ENCODE measurements around the gene MED17. TPM values are rescaled to one million over a fixed set of nuclear protein-coding genes. Genes with fewer than 3 reads are reported as not detected.
A peak's percentile ranks its signal among the peaks of the same experiment; 100 is the strongest.

The MED17 gene
- total RNA-seq, 1 experiment from 2014 or later = 29.0 TPM

GRCh38 chr11:93842461-93842860 lies 58.4 kb downstream of the MED17 start:
- no peaks in the 10 kb centered on the region for H3K4me1 ChIP-seq
- H3K27me3 ChIP-seq = no peaks in the 10 kb centered on the region
- no peaks in the 10 kb centered on the region for H3K9me3 ChIP-seq (replicated peaks)
- H3K4me3 ChIP-seq = no peak overlapping the region
- H3K27ac ChIP-seq = no peak overlapping the region
- DNase-seq = no peak
- no peaks in the 10 kb centered on the region for H3K36me3 ChIP-seq

- H3K27ac ChIP-seq = no peak overlapping the region
- no peak overlapping the region for H3K4me3 ChIP-seq
- no peaks in the 10 kb centered on the region for H3K27me3 ChIP-seq
- no peaks in the 10 kb centered on the region for H3K36me3 ChIP-seq
- no peak for DNase-seq
- no peaks in the 10 kb centered on the region for H3K9me3 ChIP-seq (replicated peaks)
- H3K4me1 ChIP-seq = no peaks in the 10 kb centered on the region
Observed at GRCh38 chr11:93843906-93844305, 59.8 kb downstream of the MED17 start.

- Histone ChIP-seq H3K27me3 (no peaks in the 10 kb centered on the region), H3K36me3 (no peaks in the 10 kb centered on the region), H3K4me3 (no peak overlapping the region), H3K9me3 (replicated peaks) (no peaks in the 10 kb centered on the region), H3K27ac (no peak overlapping the region), H3K4me1 (no peaks in the 10 kb centered on the region)
- peak; percentile 18 to 49 for DNase-seq
Observed at GRCh38 chr11:93844568-93844967, 60.5 kb downstream of the MED17 start.

GRCh38 chr11:93845181-93846092 lies 61.4 kb downstream of the MED17 start:
- Histone ChIP-seq H3K27ac (no peak overlapping the region), H3K9me3 (replicated peaks) (no peaks in the 10 kb centered on the region)
- DNase-seq = no peak

GRCh38 chr11:93846411-93846810 lies 62.3 kb downstream of the MED17 start:
- no peak overlapping the region for H3K27ac ChIP-seq
- DNase-seq = no peak
- no peaks in the 10 kb centered on the region for H3K27me3 ChIP-seq
- H3K4me3 ChIP-seq = no peak overlapping the region
- H3K9me3 ChIP-seq (replicated peaks) = no peaks in the 10 kb centered on the region
- H3K36me3 ChIP-seq = no peaks in the 10 kb centered on the region
- H3K4me1 ChIP-seq = no peaks in the 10 kb centered on the region

More at GRCh38 chr11:93845181-93846092, 61.4 kb downstream of the MED17 start:
- H3K4me1 ChIP-seq = no peaks in the 10 kb centered on the region
- no peaks in the 10 kb centered on the region for H3K36me3 ChIP-seq
- H3K27me3 ChIP-seq = no peaks in the 10 kb centered on the region
- H3K4me3 ChIP-seq = no peak overlapping the region

- no peaks in the 10 kb centered on the region for H3K36me3 ChIP-seq
- H3K4me3 ChIP-seq = no peak overlapping the region
- no peaks in the 10 kb centered on the region for H3K4me1 ChIP-seq
- DNase-seq = no peak
- no peaks in the 10 kb centered on the region for H3K9me3 ChIP-seq (replicated peaks)
- no peak overlapping the region for H3K27ac ChIP-seq
- no peaks in the 10 kb centered on the region for H3K27me3 ChIP-seq
Observed at GRCh38 chr11:93849201-93849600, 65.1 kb downstream of the MED17 start.

- H3K27ac ChIP-seq = no peak overlapping the region
- no peaks in the 10 kb centered on the region for H3K27me3 ChIP-seq
- H3K36me3 ChIP-seq = no peaks in the 10 kb centered on the region
- no peak for DNase-seq
- H3K9me3 ChIP-seq (replicated peaks) = no peaks in the 10 kb centered on the region
- H3K4me3 ChIP-seq = no peak overlapping the region
- no peaks in the 10 kb centered on the region for H3K4me1 ChIP-seq
Observed at GRCh38 chr11:93849751-93850593, 65.9 kb downstream of the MED17 start.

- Histone ChIP-seq H3K4me3 (no peak within 1 kb of the TSS), H3K27ac (no peak within 1 kb of the TSS), H3K9me3 (replicated peaks) (no peaks in the 10 kb centered on the region), H3K27me3 (no peaks in the 10 kb centered on the region), H3K4me1 (no peaks in the 10 kb centered on the region), H3K36me3 (no peaks in the 10 kb centered on the region)
- no peak for DNase-seq
Observed at GRCh38 chr11:93850594-93851018, 66.5 kb downstream of the MED17 start, which contains the start of gene VSTM5. TSS of gene VSTM5 (minus strand) at chr11:93850618. CDS start at chr11:93850502, 116 bp downstream.

GRCh38 chr11:93852242-93852641 lies 68.2 kb downstream of the MED17 start:
- no peak for DNase-seq
- H3K4me3 ChIP-seq = no peak overlapping the region
- H3K27me3 ChIP-seq = no peaks in the 10 kb centered on the region
- H3K9me3 ChIP-seq (replicated peaks) = no peaks in the 10 kb centered on the region
- H3K36me3 ChIP-seq = no peaks in the 10 kb centered on the region
- no peak overlapping the region for H3K27ac ChIP-seq
- H3K4me1 ChIP-seq = no peaks in the 10 kb centered on the region

- Histone ChIP-seq H3K36me3 (no peaks in the 10 kb centered on the region), H3K27ac (no peak overlapping the region), H3K9me3 (replicated peaks) (no peaks in the 10 kb centered on the region), H3K4me3 (no peak overlapping the region), H3K27me3 (no peaks in the 10 kb centered on the region), H3K4me1 (no peaks in the 10 kb centered on the region)
- DNase-seq = no peak
Observed at GRCh38 chr11:93857413-93858120, 73.5 kb downstream of the MED17 start.

GRCh38 chr11:93858121-93858775 lies 74.2 kb downstream of the MED17 start:
- Histone ChIP-seq H3K27me3 (no peaks in the 10 kb centered on the region), H3K36me3 (no peaks in the 10 kb centered on the region), H3K27ac (no peak overlapping the region), H3K4me1 (no peaks in the 10 kb centered on the region), H3K9me3 (replicated peaks) (no peaks in the 10 kb centered on the region), H3K4me3 (no peak overlapping the region)
- no peak for DNase-seq

GRCh38 chr11:93861808-93862207 lies 77.7 kb downstream of the MED17 start:
- DNase-seq = no peak
- no peak overlapping the region for H3K27ac ChIP-seq
- H3K36me3 ChIP-seq = no peaks in the 10 kb centered on the region
- H3K9me3 ChIP-seq (replicated peaks) = no peaks in the 10 kb centered on the region
- H3K4me3 ChIP-seq = no peak overlapping the region
- no peaks in the 10 kb centered on the region for H3K27me3 ChIP-seq
- no peaks in the 10 kb centered on the region for H3K4me1 ChIP-seq
